ENCODE data around the gene MYO7A. TPM values are rescaled to one million over a fixed set of nuclear protein-coding genes. Genes with fewer than 3 reads are reported as not detected.

The MYO7A gene
- total RNA-seq, 1 donor from 2014 or later: 11.6 TPM

DNA sequence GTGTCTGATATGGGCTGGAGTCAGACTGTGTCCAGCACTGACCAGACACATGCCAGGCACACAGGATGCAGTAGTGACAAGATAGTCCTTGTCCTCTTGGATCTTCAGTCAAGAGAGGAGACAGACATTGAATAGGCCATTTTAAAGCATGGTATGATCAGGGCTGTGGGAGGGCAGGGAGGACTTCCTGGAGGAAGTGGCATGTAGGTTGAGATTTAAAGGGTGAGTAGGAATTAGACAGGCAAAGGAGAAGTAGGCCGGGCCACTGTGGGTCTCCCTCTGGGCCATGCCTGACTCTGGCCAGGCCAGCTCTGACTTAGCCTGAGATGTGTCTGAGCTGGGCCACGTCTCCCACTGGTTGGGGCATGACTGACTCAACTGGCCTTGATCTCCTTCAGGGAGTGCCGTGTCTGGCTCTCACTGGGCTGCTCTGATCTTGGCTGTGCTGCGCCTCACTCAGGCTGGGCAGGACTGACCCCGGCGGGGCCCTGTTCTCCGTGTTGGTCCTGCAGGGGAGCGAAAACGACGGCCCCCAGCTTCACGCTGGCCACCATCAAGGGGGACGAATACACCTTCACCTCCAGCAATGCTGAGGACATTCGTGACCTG is 71.2 kb downstream of the MYO7A start:
- Mint-ChIP-seq H3K9me3 (ENCODE audit: unreplicated experiment) (peaks cover 14% of the 10 kb centered on the region), H3K27ac (ENCODE audit: unreplicated experiment) (no peak overlapping the region), H3K4me1 (ENCODE audit: low read depth, unreplicated experiment) (peaks cover 21% of the 10 kb centered on the region), H3K27me3 (ENCODE audit: unreplicated experiment) (peaks cover 10% of the 10 kb centered on the region), H3K36me3 (ENCODE audit: unreplicated experiment) (no peaks in the 10 kb centered on the region), H3K4me3 (ENCODE audit: unreplicated experiment) (no peak overlapping the region)
- DNase-seq: no peak
- TF ChIP-seq, protein P1, sequence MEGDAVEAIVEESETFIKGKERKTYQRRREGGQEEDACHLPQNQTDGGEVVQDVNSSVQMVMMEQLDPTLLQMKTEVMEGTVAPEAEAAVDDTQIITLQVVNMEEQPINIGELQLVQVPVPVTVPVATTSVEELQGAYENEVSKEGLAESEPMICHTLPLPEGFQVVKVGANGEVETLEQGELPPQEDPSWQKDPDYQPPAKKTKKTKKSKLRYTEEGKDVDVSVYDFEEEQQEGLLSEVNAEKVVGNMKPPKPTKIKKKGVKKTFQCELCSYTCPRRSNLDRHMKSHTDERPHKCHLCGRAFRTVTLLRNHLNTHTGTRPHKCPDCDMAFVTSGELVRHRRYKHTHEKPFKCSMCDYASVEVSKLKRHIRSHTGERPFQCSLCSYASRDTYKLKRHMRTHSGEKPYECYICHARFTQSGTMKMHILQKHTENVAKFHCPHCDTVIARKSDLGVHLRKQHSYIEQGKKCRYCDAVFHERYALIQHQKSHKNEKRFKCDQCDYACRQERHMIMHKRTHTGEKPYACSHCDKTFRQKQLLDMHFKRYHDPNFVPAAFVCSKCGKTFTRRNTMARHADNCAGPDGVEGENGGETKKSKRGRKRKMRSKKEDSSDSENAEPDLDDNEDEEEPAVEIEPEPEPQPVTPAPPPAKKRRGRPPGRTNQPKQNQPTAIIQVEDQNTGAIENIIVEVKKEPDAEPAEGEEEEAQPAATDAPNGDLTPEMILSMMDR (IDR thresholded peaks at IDR 0.05; ENCODE audit: partially characterized antibody, unreplicated experiment): no peak

DNA sequence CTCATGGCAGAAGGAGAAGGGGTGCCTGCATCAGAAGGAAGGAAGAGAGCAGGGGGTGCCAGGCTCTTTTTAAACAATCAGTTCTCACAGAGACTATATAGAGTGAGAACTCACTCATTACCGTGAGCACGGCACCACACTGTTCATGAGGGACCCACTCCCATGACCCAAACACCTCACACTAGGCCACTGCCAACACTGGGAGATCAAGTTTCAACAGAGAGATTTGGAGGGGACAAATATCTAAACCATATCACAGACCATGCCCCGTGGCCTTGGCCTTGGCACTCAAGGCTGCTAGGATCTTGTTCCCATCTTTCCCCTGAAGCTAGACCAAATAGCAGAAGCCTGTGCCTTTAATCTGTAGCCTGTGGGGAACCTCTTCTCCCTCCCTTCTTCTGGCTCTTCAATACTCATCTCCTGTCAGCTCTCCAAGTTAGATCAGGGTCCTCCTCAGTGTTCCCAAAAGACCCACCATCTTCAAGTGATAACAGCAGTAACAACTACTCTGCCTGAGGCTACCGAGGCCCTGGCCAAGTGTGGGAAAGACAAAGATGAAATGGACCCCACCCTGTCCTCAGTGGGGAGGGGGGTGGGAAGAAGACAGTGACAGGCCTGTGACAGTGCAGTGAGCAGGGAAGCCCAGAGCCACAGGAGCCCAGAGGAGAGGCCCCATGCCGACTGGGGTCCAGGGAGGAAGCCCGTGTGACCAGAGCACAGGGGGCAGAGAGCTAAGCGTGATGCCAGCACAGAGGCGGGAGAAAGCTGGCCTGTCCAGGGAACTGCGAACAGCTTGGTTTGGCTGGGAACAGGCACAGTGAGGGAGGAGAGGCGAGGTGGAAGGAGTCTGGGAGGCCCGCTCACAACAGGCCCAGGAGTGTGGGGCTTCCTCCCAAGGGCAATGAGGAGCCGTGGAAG is 72.6 kb downstream of the MYO7A start:
- TF ChIP-seq, protein P1 (IDR thresholded peaks at IDR 0.05; ENCODE audit: partially characterized antibody, unreplicated experiment): no peak
- H3K36me3 Mint-ChIP-seq (ENCODE audit: unreplicated experiment): no peaks in the 10 kb centered on the region
- H3K9me3 Mint-ChIP-seq (ENCODE audit: unreplicated experiment): peaks cover 13% of the 10 kb centered on the region
- H3K27me3 Mint-ChIP-seq (ENCODE audit: unreplicated experiment): peaks cover 10% of the 10 kb centered on the region
- H3K4me1 Mint-ChIP-seq (ENCODE audit: low read depth, unreplicated experiment): peaks cover 16% of the 10 kb centered on the region
- no peak overlapping the region for H3K27ac Mint-ChIP-seq (ENCODE audit: unreplicated experiment)
- no peak overlapping the region for H3K4me3 Mint-ChIP-seq (ENCODE audit: unreplicated experiment)
- no peak for DNase-seq

DNA sequence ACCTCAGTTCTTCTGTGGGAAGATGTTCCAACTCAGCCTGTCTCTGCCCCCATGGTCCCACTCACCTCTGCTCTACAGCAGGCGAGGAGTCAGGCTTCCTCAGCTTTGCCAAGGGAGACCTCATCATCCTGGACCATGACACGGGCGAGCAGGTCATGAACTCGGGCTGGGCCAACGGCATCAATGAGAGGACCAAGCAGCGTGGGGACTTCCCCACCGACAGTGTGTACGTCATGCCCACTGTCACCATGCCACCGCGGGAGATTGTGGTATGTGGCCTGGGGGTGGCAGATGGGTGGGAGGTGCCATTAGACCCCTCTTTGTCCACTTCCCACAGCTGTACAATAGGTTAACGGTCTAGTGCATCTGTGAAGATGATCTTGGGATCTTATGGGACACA is 73.3 kb downstream of the MYO7A start:
- no peak for DNase-seq
- Mint-ChIP-seq H3K27ac (ENCODE audit: unreplicated experiment) (no peak overlapping the region), H3K4me1 (ENCODE audit: low read depth, unreplicated experiment) (peaks cover 10% of the 10 kb centered on the region), H3K36me3 (ENCODE audit: unreplicated experiment) (no peaks in the 10 kb centered on the region), H3K4me3 (ENCODE audit: unreplicated experiment) (no peak overlapping the region), H3K9me3 (ENCODE audit: unreplicated experiment) (peaks cover 10% of the 10 kb centered on the region), H3K27me3 (ENCODE audit: unreplicated experiment) (peaks cover 7% of the 10 kb centered on the region)
- TF ChIP-seq, protein P1 (IDR thresholded peaks at IDR 0.05; ENCODE audit: partially characterized antibody, unreplicated experiment): no peak

DNA sequence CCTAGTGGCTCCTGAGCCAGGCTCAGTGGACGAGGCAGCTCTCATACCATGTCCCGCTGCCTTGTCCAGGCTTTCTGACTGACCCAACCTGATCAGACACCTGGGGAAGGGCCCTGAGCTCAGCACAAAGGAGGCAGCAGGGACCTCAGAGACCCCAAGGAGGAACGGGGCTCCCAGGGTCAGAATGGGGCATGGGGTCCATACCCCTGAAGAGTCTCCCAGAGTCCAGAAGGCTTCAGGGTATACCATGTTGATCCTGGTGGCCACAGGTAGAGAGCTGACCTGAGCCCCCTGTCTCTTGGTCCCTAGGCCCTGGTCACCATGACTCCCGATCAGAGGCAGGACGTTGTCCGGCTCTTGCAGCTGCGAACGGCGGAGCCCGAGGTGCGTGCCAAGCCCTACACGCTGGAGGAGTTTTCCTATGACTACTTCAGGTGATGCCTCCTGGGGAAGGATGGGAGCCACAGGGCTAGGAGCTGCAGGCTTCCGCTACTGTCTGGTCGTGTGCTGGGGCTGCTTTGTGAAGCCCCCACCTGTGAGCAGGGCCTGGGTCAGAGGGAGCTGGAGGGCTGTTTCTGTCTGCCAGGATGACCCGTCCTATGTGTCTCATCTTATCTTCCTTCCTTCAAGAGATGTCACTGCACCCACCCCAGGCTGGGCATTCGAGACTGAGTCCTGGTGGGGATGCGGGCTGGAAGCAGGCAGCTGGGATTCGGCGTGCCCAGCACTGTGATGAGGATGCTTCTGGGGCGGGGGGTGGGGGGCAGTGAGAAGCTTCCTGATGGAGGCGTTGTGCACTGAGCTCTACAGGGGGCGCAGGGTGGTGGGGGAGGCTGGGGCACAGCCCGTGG is 74.2 kb downstream of the MYO7A start:
- H3K27me3 Mint-ChIP-seq (ENCODE audit: unreplicated experiment): peaks cover 9% of the 10 kb centered on the region

More for the DNA sequence above, 74.2 kb downstream of the MYO7A start:
- TF ChIP-seq, protein P1 (IDR thresholded peaks at IDR 0.05; ENCODE audit: partially characterized antibody, unreplicated experiment): no peak
- DNase-seq: no peak
- Mint-ChIP-seq H3K9me3 (ENCODE audit: unreplicated experiment) (peaks cover 4% of the 10 kb centered on the region), H3K4me3 (ENCODE audit: unreplicated experiment) (no peak overlapping the region), H3K36me3 (ENCODE audit: unreplicated experiment) (no peaks in the 10 kb centered on the region), H3K4me1 (ENCODE audit: low read depth, unreplicated experiment) (peaks cover 3% of the 10 kb centered on the region), H3K27ac (ENCODE audit: unreplicated experiment) (no peak overlapping the region)

All from glutamatergic neuron (in vitro differentiated cells).